Measurements from ENCODE around the gene FHAD1.

The FHAD1 gene

DNA sequence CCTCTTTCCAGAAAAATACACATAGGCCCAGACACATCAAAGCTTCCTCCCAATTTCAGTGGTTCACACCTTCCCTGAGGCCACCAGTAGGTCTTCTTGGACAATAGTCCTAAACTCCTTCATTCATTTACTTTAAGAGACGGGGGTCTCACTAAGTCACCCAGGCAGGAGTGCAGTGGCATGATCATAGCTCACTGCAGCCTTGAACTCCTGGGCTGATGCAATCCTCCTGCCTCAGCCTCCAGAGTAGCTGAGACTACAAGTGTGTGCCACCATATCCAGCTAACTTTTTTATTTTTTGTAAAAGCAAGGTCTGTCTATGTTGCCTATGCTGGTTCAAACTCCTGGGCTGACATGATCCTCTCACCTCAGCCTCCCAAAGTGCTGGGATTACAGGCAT, 8.2 kb upstream of the FHAD1 start:
- H3K36me3 ChIP-seq (ENCODE audit: insufficient read depth, low read length), result no peaks in the 10 kb centered on the region
- no peaks in the 10 kb centered on the region for H3K9me3 ChIP-seq (replicated peaks; ENCODE audit: low read length)
- peaks cover 14% of the 10 kb centered on the region for H3K27me3 ChIP-seq (ENCODE audit: control insufficient read depth, insufficient read depth, low read length)
- no peaks in the 10 kb centered on the region for H3K4me1 ChIP-seq (ENCODE audit: control insufficient read depth, insufficient read depth, low read length)
- no peak overlapping the region for H3K9ac ChIP-seq (ENCODE audit: low read depth, low read length)
- no peak overlapping the region for H3K4me2 ChIP-seq (ENCODE audit: low read length)
- H3K4me3 ChIP-seq (ENCODE audit: low read length), result no peak overlapping the region

DNA sequence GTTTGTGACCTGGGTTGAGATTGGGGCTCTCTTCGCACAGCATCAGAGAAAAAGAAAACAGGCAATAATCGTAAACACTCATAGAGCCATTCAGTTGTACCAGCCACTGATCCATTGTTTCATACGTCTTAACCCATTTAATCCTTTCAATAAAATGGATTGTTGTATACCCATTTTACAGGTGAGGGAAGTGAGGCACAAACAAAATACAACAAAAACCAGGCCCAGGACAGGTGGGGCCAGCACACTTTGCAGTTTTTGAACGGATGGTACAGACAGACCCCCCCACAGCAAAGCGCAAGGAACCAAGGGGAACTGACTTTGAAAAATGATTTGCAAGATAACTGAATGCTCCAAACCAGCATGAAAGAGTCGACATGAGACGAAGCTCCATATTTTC, 4.3 kb upstream of the FHAD1 start:
- no peaks in the 10 kb centered on the region for H3K36me3 ChIP-seq (ENCODE audit: insufficient read depth, low read length)
- no peak overlapping the region for H3K4me2 ChIP-seq (ENCODE audit: low read length)
- H3K4me3 ChIP-seq (ENCODE audit: low read length), result no peak overlapping the region

DNA sequence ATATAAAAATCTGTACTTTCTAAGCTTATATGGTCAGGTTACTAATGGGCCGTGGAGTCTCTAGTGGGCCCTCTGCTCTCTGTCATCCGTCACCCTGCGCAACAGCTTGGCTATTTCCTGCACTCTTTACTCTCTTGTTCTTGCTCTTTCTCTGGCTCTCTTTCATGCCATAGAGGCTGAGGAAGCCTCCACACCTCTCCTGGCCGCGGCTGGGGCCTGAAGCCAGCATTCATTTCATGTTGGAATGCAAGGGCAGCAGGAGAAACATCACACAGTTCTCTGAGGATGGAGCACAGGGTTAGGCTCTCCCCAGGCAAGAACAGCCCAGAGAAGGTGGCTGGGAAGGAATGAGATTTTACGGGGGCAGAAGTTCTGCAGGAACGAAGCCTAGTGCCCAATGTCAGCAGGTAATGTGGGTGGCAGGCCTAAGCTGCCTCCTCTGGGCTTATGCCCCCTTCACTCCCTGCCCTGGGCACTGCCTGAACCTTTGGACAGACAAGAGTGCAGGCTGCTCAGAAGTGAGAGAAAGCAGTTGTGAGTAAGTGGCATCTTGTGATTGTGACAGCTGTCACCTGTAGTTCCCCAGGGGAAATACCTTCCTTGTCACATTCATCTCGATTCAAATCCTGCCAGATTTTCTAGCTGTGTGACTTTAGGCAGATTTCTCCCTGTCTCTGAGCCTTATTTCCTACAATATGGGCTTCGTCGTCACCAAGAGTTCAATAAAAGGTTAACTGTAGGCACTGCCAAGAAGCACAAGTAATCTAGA, 3.6 kb upstream of the FHAD1 start:
- Histone ChIP-seq H3K36me3 (ENCODE audit: insufficient read depth, low read length) (no peaks in the 10 kb centered on the region), H3K4me1 (ENCODE audit: control insufficient read depth, insufficient read depth, low read length) (no peaks in the 10 kb centered on the region), H3K4me2 (ENCODE audit: low read length) (no peak overlapping the region), H3K27me3 (ENCODE audit: control insufficient read depth, insufficient read depth, low read length) (peaks cover 50% of the 10 kb centered on the region), H3K4me3 (ENCODE audit: low read length) (no peak overlapping the region), H3K9ac (ENCODE audit: low read depth, low read length) (no peak overlapping the region), H3K9me3 (replicated peaks; ENCODE audit: low read length) (no peaks in the 10 kb centered on the region)

More for the DNA sequence above, 4.3 kb upstream of the FHAD1 start:
- Histone ChIP-seq H3K9ac (ENCODE audit: low read depth, low read length) (no peak overlapping the region), H3K27me3 (ENCODE audit: control insufficient read depth, insufficient read depth, low read length) (peaks cover 45% of the 10 kb centered on the region), H3K9me3 (replicated peaks; ENCODE audit: low read length) (no peaks in the 10 kb centered on the region), H3K4me1 (ENCODE audit: control insufficient read depth, insufficient read depth, low read length) (no peaks in the 10 kb centered on the region)

DNA sequence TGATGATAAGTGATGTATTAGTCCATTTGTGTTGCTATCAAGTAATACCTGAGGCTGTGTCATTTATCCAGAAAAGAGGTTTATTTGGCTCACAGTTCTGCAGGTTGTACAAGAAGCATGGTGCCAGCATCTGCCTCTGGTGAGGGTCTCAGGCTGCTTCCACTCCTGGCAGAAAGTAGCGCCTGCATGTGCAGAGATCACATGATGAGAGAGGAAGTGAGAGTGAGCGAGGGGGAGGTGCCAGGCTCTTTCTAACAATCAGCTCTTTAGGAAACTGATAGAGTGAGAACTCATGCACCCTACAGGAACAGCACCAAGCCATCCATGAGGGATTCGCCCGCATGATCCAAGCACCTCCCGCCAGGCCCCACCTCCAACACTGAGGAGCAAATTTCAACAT, 2.2 kb upstream of the FHAD1 start:
- H3K9ac ChIP-seq (ENCODE audit: low read depth, low read length), result no peak overlapping the region
- H3K4me1 ChIP-seq (ENCODE audit: control insufficient read depth, insufficient read depth, low read length), result no peaks in the 10 kb centered on the region
- no peaks in the 10 kb centered on the region for H3K9me3 ChIP-seq (replicated peaks; ENCODE audit: low read length)
- peaks cover 60% of the 10 kb centered on the region for H3K27me3 ChIP-seq (ENCODE audit: control insufficient read depth, insufficient read depth, low read length)
- no peak overlapping the region for H3K4me2 ChIP-seq (ENCODE audit: low read length)
- no peaks in the 10 kb centered on the region for H3K36me3 ChIP-seq (ENCODE audit: insufficient read depth, low read length)
- no peak overlapping the region for H3K4me3 ChIP-seq (ENCODE audit: low read length)

DNA sequence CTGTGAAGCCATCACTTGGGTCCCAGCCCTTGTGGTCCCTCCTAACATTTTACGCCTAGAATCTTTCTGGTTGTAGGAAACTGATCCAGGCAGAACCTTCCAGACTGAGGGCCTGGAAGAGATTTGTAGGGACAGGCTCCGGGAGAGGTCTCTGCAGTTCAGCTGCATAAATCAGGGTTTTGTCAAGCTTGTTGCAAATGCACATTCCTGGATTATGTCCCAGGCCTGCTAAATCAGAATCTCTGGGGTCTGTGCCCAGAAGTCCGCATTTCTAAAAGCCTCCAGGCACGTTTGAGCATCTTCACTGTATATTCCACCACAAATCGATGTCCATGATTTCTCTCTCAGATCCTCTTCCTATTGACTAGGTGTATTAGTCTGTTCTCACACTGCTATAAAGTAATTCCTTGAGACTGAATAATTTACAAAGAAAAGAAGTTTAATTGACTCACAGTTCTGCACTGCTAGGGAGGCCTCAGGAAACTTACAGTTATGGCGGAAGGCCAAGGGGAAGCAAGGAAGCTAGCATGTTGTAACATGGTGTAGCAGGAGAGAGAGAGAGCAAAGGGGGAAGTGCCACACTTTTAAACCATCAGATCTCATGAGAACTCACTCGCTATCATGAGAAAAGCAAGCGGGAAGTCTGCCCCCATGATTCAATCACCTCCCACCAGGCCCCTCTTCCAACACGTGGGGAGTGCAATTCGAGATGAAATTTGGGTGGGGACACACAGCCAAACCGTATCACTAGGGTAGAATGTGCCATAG, 1.2 kb upstream of the FHAD1 start:
- Histone ChIP-seq H3K36me3 (ENCODE audit: insufficient read depth, low read length) (no peaks in the 10 kb centered on the region), H3K4me2 (ENCODE audit: low read length) (no peak overlapping the region), H3K9me3 (replicated peaks; ENCODE audit: low read length) (no peaks in the 10 kb centered on the region), H3K4me3 (ENCODE audit: low read length) (no peak overlapping the region), H3K4me1 (ENCODE audit: control insufficient read depth, insufficient read depth, low read length) (no peaks in the 10 kb centered on the region), H3K27me3 (ENCODE audit: control insufficient read depth, insufficient read depth, low read length) (peaks cover 69% of the 10 kb centered on the region), H3K9ac (ENCODE audit: low read depth, low read length) (no peak overlapping the region)

DNA sequence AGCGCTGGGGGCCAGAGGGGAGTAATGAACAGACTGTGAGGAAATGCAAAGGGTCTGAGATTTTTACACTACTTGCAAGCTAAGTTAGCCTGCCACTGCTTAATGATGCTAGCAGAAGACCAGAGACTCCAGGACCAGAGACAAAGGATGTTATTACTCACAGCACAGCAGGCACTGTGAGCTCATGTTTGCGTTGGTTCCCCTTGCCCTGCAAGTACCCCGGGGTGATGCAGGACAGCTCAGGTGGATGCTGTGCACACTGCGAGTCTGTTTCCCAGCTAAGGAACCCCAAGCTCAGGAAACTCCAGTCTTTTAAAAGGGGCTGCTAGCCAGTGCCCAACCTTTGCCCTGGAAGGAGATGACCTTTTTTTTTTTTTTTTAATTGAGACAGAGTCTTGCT, 1.2 kb downstream of the FHAD1 start:
- H3K4me2 ChIP-seq (ENCODE audit: low read length), result no peak overlapping the region
- no peaks in the 10 kb centered on the region for H3K4me1 ChIP-seq (ENCODE audit: control insufficient read depth, insufficient read depth, low read length)
- H3K9me3 ChIP-seq (replicated peaks; ENCODE audit: low read length), result no peaks in the 10 kb centered on the region
- no peaks in the 10 kb centered on the region for H3K36me3 ChIP-seq (ENCODE audit: insufficient read depth, low read length)
- H3K27me3 ChIP-seq (ENCODE audit: control insufficient read depth, insufficient read depth, low read length), result peaks cover 84% of the 10 kb centered on the region
- no peak overlapping the region for H3K9ac ChIP-seq (ENCODE audit: low read depth, low read length)
- H3K4me3 ChIP-seq (ENCODE audit: low read length), result no peak overlapping the region

DNA sequence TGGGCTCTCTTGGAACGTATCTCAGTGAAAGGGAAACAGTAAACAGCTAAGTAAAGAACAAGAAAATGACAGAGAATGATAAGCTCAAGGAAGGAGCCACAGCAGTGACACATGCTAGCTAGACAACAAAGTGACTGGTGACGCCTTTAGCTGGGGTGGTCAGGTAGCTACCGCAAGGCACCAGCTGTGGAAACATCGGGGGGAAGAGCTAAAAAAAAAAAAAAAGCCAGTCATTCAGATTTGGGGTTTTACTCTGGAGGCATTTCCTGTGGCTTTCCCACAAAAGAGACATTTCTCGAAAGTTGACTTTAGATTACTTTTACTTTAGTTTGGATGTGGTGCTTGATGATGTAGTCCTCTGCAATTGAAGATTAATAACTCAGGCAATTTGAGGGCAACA, 2.1 kb downstream of the FHAD1 start:
- Histone ChIP-seq H3K9me3 (replicated peaks; ENCODE audit: low read length) (no peaks in the 10 kb centered on the region), H3K4me1 (ENCODE audit: control insufficient read depth, insufficient read depth, low read length) (no peaks in the 10 kb centered on the region), H3K36me3 (ENCODE audit: insufficient read depth, low read length) (no peaks in the 10 kb centered on the region), H3K4me3 (ENCODE audit: low read length) (no peak overlapping the region), H3K9ac (ENCODE audit: low read depth, low read length) (no peak overlapping the region), H3K4me2 (ENCODE audit: low read length) (no peak overlapping the region), H3K27me3 (ENCODE audit: control insufficient read depth, insufficient read depth, low read length) (peaks cover 83% of the 10 kb centered on the region)

DNA sequence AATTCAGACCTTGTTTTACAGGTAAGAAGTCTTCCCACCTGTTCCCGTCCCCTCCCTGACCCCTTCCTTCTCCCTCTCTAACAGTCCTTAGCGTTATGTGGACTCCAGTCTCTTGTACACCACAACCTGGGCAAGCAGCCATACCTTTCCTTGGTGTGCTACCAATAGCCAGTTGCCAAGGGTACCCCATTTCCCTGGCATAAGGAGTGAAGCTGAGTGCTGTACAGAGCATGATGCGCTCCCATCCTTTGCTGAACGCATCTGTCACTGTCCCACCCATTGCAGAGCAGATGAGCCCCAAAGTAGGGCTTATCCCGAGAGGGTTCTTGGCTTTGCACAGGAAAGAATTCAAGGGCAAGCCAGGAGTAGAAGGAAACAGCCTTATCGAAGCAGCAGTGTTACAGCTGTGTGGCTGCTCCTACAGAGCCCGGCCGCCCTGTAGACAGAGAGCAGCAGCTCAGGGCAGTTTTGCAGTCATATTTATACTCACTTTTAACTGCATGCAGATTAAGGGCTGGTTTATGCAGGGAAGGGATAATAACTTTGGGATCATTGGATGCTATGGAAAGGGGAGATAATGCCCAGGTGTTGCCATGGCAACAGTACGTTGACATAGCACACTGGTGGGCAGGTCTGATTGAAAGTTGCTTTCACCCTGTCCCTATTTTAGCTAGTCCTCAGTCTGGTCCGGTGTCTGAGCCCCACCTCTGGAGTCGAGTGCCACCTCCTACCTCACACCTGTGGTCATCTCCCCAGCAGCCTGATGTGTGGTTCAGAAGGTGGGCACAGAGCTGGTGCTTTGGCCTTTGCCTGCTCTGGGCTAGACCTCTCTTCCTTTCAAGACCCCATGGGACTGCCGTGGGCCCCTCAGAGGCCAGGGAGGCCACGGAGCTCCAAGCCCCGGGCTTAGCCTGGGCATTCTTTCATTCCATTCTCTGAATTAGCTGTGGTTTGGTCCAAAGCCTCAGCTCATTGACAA, 5.1 kb downstream of the FHAD1 start:
- Histone ChIP-seq H3K36me3 (ENCODE audit: insufficient read depth, low read length) (no peaks in the 10 kb centered on the region), H3K27me3 (ENCODE audit: control insufficient read depth, insufficient read depth, low read length) (peaks cover 77% of the 10 kb centered on the region), H3K9me3 (replicated peaks; ENCODE audit: low read length) (no peaks in the 10 kb centered on the region), H3K4me3 (ENCODE audit: low read length) (no peak overlapping the region), H3K4me2 (ENCODE audit: low read length) (no peak overlapping the region), H3K4me1 (ENCODE audit: control insufficient read depth, insufficient read depth, low read length) (no peaks in the 10 kb centered on the region), H3K9ac (ENCODE audit: low read depth, low read length) (no peak overlapping the region)

DNA sequence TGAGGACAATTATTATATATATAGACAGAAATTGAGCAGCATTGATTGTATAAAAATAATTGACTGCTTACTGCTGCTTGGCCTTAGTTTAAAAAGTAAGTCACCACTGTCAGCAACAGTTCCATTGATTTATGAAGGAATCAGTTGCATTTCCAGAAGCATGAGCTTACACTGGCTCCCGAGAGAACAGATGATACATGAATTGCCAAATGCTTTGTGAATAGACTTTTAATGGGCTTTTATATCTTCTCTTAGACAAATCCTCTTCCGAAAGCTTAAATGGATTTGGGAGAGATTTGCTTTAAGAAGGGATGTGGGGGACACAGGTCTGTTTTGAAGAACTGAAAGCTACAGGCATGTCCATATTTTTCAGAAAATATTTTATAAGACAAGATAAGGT, 7.5 kb downstream of the FHAD1 start:
- H3K4me1 ChIP-seq (ENCODE audit: control insufficient read depth, insufficient read depth, low read length), result no peaks in the 10 kb centered on the region
- H3K9ac ChIP-seq (ENCODE audit: low read depth, low read length), result no peak overlapping the region
- H3K4me2 ChIP-seq (ENCODE audit: low read length), result no peak overlapping the region

DNA sequence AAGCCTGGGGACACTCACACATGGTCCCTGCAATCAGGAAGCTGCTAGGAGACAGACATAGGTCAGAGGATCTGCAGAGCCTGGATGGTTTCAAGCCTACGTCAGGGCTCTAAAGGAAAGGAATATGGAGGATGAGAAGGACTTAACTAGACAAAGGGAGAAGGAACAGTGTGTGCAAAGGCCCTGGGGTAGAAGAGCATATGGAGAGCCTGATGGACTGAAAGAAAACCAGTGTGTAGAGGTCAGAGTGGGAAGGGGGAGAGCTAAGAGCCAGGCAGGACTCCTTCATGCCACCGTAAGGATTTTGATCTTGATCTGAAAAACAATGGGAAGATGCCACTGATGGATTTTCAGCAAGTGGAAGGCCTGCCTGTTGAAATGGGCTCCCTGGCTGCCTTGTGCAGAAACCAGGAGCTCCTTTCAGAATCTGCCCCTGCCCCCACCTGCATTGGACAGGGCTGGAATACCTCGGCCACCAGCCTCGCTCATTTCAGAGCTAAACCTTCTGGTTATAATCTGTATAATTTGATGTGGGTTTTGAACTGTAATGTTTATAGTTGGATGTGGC, 8.6 kb downstream of the FHAD1 start:
- no peaks in the 10 kb centered on the region for H3K4me1 ChIP-seq (ENCODE audit: control insufficient read depth, insufficient read depth, low read length)
- H3K9ac ChIP-seq (ENCODE audit: low read depth, low read length), result no peak overlapping the region
- H3K36me3 ChIP-seq (ENCODE audit: insufficient read depth, low read length), result no peaks in the 10 kb centered on the region
- no peak overlapping the region for H3K4me2 ChIP-seq (ENCODE audit: low read length)
- H3K9me3 ChIP-seq (replicated peaks; ENCODE audit: low read length), result no peaks in the 10 kb centered on the region
- no peak overlapping the region for H3K4me3 ChIP-seq (ENCODE audit: low read length)
- H3K27me3 ChIP-seq (ENCODE audit: control insufficient read depth, insufficient read depth, low read length), result peaks cover 57% of the 10 kb centered on the region

More for the DNA sequence above, 7.5 kb downstream of the FHAD1 start:
- Histone ChIP-seq H3K27me3 (ENCODE audit: control insufficient read depth, insufficient read depth, low read length) (peaks cover 68% of the 10 kb centered on the region), H3K36me3 (ENCODE audit: insufficient read depth, low read length) (no peaks in the 10 kb centered on the region), H3K4me3 (ENCODE audit: low read length) (no peak overlapping the region), H3K9me3 (replicated peaks; ENCODE audit: low read length) (no peaks in the 10 kb centered on the region)

DNA sequence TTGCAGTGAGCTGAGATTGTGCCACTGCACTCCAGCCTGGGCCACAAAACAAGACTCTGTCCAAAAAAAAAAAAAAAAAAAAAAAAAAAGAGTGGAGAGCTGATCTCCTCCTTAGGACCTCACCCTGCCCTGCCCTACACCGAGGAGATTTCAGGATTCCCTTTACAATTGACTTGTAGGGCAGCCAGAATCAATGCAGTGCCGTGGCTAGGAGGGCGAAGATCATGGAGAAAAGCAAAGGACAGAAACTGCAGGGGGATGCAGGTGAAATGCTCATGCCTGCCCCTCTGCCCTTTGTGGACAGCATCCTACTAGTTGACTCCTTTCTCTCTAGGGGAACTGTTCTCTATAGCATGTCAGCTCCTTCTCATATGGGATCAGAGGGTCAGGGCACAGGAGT, 9.6 kb downstream of the FHAD1 start:
- Histone ChIP-seq H3K27me3 (ENCODE audit: control insufficient read depth, insufficient read depth, low read length) (peaks cover 49% of the 10 kb centered on the region), H3K36me3 (ENCODE audit: insufficient read depth, low read length) (no peaks in the 10 kb centered on the region)

More for the DNA sequence above, 9.6 kb downstream of the FHAD1 start:
- H3K4me2 ChIP-seq (ENCODE audit: low read length), result no peak overlapping the region
- no peak overlapping the region for H3K9ac ChIP-seq (ENCODE audit: low read depth, low read length)
- no peak overlapping the region for H3K4me3 ChIP-seq (ENCODE audit: low read length)
- no peaks in the 10 kb centered on the region for H3K9me3 ChIP-seq (replicated peaks; ENCODE audit: low read length)
- no peaks in the 10 kb centered on the region for H3K4me1 ChIP-seq (ENCODE audit: control insufficient read depth, insufficient read depth, low read length)

Data from skeletal muscle satellite cell (primary cell).